ENCODE results near the gene SPATA13. TPM values are rescaled to one million over a fixed set of nuclear protein-coding genes. Genes with fewer than 3 reads are reported as not detected.

The SPATA13 gene
- total and polyA plus RNA-seq, 12 donors, result 20.0 to 85.5 (median 31.0) TPM

- H3K9me3 ChIP-seq (replicated peaks in 1 of 3), result no peaks in the 10 kb centered on the region
- TF ChIP-seq POLR2A (IDR thresholded peaks at IDR 0.05), result no peak
- TF ChIP-seq, protein P1, sequence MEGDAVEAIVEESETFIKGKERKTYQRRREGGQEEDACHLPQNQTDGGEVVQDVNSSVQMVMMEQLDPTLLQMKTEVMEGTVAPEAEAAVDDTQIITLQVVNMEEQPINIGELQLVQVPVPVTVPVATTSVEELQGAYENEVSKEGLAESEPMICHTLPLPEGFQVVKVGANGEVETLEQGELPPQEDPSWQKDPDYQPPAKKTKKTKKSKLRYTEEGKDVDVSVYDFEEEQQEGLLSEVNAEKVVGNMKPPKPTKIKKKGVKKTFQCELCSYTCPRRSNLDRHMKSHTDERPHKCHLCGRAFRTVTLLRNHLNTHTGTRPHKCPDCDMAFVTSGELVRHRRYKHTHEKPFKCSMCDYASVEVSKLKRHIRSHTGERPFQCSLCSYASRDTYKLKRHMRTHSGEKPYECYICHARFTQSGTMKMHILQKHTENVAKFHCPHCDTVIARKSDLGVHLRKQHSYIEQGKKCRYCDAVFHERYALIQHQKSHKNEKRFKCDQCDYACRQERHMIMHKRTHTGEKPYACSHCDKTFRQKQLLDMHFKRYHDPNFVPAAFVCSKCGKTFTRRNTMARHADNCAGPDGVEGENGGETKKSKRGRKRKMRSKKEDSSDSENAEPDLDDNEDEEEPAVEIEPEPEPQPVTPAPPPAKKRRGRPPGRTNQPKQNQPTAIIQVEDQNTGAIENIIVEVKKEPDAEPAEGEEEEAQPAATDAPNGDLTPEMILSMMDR (IDR thresholded peaks at IDR 0.05), result no peak
- no peak overlapping the region for H3K27ac ChIP-seq
- no peak overlapping the region for H3K4me3 ChIP-seq
- H3K4me1 ChIP-seq (replicated peaks in 1 of 2), result no peaks in the 10 kb centered on the region
- intact Hi-C loops (cut with DNase I), result no loop called here
- H3K27me3 ChIP-seq, result no peaks in the 10 kb centered on the region
- no peak for DNase-seq
- 81 to 87% (median 84%) methylated on average over 12 of the region's 12 CpGs for WGBS, 4 donors
- H3K36me3 ChIP-seq (replicated peaks in 1 of 2), result peaks cover 0 to 78% of the 10 kb centered on the region in 2 donors
Measured at GRCh38 chr13:24301434-24301833, 140.9 kb downstream of the SPATA13 start.

- no peak for DNase-seq
- 84 to 92% (median 87%) methylated on average over 7 of the region's 7 CpGs for WGBS, 4 donors
- Histone ChIP-seq H3K27me3 (no peaks in the 10 kb centered on the region), H3K9me3 (replicated peaks in 1 of 3) (no peaks in the 10 kb centered on the region), H3K4me3 (no peak overlapping the region), H3K27ac (no peak overlapping the region), H3K4me1 (replicated peaks in 1 of 2) (no peaks in the 10 kb centered on the region), H3K36me3 (replicated peaks in 1 of 2) (peaks cover 0 to 73% of the 10 kb centered on the region in 2 donors)
- no peak for TF ChIP-seq POLR2A (IDR thresholded peaks at IDR 0.05)
- TF ChIP-seq, protein P1 (IDR thresholded peaks at IDR 0.05), result no peak
- intact Hi-C loops (cut with DNase I), result no loop called here
Measured at GRCh38 chr13:24301911-24302310, 141.4 kb downstream of the SPATA13 start.

GRCh38 chr13:24304620-24305019 lies 144.1 kb downstream of the SPATA13 start:
- no peaks in the 10 kb centered on the region for H3K4me1 ChIP-seq (replicated peaks in 1 of 2)
- no peaks in the 10 kb centered on the region for H3K27me3 ChIP-seq
- WGBS, 4 donors, result 78 to 96% (median 88%) methylated on average over 4 to 5 of the region's 5 CpGs
- no peak overlapping the region for H3K27ac ChIP-seq
- no peak for DNase-seq
- peaks cover 0 to 46% of the 10 kb centered on the region in 2 donors for H3K36me3 ChIP-seq (replicated peaks in 1 of 2)
- TF ChIP-seq, protein P1 (IDR thresholded peaks at IDR 0.05), result no peak
- TF ChIP-seq POLR2A (IDR thresholded peaks at IDR 0.05), result no peak
- no peaks in the 10 kb centered on the region for H3K9me3 ChIP-seq (replicated peaks in 1 of 3)
- no peak overlapping the region for H3K4me3 ChIP-seq
- intact Hi-C loops (cut with DNase I), result no loop called here

- intact Hi-C loops (cut with DNase I), result no loop called here
- Histone ChIP-seq H3K27ac (no peak overlapping the region), H3K27me3 (no peaks in the 10 kb centered on the region), H3K36me3 (replicated peaks in 1 of 2) (peaks cover 0 to 28% of the 10 kb centered on the region in 2 donors), H3K4me3 (no peak overlapping the region), H3K4me1 (replicated peaks in 1 of 2) (no peaks in the 10 kb centered on the region), H3K9me3 (replicated peaks in 1 of 3) (no peaks in the 10 kb centered on the region)
- 78 to 95% (median 91%) methylated on average over 1 of the region's 1 CpG for WGBS, 4 donors
- no peak for DNase-seq
- TF ChIP-seq, protein P1 (IDR thresholded peaks at IDR 0.05), result no peak
- TF ChIP-seq POLR2A (IDR thresholded peaks at IDR 0.05), result no peak
Measured at GRCh38 chr13:24306632-24307031, 146.1 kb downstream of the SPATA13 start.

Measured in adrenal gland (tissue), 12 donors.